ENCODE measurements around the gene OR51B2.
"Not testable (repeated sequence)": the region's sequence is repeated elsewhere in the genome, so short reads cannot be mapped to it uniquely, and the experiment has no call there.

OR51B2 gene

DNA sequence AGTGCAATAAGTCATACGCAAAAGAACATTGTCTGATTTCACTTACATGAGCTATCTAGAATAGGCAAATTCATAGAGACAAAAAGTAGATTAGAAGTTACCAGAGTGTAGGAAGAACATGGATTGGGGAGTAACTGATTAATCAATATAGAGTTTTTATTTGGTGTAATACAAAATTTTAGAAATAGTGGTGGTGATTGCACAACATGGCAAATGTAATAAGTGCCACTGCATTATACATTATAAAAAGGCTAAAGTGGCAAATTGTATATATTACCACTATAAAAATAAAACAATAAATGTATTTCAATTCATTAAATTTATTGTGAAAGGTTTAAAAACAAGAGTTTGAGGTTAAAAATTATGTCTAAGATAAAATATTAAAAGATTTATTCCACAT is 13.7 kb downstream of the OR51B2 start:
- DNase-seq, result no peak

GRCh38 chr11:5307256-5308019 is 16.7 kb downstream of the OR51B2 start:
- no peak for DNase-seq

DNA sequence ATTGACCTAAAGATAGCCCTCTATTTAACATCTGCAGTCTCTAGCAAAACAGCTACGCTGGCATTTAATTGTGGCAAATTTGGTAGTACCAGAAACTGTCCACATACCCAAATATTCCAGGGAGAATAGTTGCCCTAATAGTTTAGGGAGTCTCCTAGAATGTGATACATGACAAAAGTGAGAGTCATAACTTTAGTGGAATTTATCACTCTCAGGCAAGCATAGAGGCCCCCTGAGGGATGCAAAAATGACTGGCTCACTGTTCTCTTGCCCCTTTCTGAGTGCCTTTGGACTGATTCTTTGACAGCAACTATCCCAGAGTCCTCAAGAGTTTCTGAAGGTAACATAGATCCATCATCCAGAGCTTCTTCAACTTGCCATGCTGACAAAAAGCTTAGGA is 20.1 kb downstream of the OR51B2 start:
- no peak for DNase-seq

DNA sequence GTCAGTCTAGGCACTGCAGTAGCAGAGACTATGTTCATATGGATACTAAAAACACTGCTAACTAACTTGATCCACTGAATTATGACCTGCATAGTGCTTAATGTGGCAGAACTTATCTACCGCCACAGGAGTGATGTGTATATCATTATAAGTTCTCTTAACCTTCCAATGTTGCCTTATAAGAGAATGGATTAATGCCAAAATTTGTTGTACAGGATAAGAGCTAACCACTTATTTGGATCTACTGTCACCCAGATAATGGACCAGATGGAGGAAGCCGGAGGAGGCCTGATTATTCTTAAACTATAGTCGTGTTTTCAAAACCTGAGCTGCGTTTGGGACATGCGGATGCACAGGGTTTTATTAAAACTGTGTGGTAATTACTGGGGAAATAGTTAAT is 20.5 kb downstream of the OR51B2 start:
- DNase-seq, result no peak

DNA sequence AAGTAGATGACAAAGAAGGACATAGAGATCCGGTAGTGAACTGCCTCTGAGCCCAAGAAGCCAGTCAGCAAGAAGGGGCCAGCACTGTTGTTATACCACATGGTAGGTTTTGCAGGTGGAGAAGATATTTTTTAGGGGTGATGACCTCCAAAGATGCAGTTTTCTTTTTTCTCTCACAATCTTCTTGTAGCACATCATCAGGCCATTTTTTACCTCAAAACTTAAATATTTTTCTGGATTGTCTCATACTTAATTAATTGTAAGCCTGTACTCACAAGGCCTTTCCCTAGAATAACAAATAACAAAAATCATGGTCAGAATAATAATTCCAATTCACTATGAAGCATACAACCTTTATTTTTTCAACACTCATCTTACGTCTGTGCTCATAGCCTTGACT is 22.3 kb downstream of the OR51B2 start, which contains the start of gene OR51B4:
OR51B4 (minus strand) TSS at position 101 of the 400 bp plus-strand sequence; CDS start at position 101, 0 bp downstream.
- no peak for DNase-seq

DNA sequence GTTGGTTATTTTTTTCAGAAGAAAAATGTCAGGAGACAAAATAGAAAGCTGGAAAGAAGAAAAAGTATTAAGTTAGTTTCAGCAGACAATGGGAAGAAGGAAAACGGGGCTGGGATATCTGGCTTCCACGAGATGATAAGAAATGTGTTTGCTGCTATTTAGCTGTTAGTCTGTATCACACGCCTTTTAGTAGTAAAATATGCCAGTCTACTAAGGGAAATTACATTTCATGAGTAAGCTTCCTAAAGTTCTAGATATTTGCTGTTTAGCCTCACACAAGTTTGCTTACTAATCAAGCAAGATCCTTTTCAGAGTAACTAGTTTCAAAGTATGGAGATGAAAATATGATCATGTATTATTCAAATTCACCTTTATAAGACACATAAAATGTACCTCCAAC is 23.8 kb downstream of the OR51B2 start:
- no peak for DNase-seq

- no peak for DNase-seq
Observed at GRCh38 chr11:5298451-5298850, 25.6 kb downstream of the OR51B2 start.

DNA sequence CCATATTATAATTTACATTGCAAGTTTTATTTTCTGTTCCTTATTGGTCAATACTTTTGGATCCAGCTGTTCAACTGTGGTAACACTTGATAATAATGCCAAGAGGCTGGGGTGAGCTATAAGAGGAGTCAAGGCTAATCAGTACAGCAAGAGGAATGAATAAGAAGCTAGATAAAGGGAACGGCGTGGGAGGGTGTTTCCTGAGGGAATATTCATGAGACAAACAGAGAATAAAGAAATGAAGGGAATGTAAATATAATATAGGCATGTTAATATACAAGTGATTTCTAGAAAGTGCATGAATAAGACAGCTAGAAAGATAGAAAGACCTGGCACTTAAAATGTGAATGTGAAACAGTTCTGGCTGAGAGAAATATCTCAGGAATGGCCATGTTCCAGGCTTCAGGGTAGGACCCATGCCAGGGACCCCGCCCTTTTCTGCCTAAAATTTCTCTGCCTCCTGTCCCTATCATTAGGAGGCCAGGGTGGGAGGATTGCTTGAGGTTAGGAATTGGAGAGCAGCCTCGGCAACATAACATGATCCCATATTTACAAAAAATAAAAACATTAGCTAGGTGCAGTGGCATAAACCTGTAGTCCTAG is 26.3 kb downstream of the OR51B2 start:
- DNase-seq, result no peak

DNA sequence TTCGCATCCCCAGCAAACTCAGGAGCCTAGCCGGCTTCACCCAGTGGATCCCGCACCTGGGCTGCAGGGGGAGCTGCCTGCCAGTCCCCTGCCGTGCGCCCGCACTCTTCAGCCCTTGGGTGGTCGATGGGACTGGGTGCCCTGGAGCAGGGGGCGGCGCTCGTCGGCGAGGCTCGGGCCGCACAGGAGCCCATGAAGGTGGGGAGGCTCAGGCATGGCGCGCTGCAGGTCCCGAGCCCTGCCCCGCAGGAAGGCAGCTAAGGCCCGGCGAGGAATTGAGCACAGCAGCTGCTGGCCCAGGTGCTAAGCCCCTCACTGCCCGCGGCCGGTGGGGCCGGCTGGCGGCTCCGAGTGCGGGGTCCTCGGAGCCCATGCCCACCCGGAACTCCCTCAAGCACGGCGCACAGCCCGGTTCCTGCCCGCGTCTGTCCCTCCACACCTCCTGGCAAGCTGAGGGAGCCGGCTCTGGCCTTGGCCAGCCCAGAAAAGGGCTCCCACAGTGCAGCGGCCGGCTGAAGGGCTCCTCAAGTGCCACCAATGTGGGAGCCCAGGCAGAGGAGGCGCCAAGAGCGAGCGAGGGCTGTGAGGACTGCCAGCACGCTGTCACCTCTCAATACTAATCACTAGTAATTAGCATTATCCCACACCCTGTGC is 29.6 kb downstream of the OR51B2 start:
- DNase-seq, result not testable (repeated sequence)

- no peak for DNase-seq
Observed at GRCh38 chr11:5293028-5293427, 31.1 kb downstream of the OR51B2 start.

DNA sequence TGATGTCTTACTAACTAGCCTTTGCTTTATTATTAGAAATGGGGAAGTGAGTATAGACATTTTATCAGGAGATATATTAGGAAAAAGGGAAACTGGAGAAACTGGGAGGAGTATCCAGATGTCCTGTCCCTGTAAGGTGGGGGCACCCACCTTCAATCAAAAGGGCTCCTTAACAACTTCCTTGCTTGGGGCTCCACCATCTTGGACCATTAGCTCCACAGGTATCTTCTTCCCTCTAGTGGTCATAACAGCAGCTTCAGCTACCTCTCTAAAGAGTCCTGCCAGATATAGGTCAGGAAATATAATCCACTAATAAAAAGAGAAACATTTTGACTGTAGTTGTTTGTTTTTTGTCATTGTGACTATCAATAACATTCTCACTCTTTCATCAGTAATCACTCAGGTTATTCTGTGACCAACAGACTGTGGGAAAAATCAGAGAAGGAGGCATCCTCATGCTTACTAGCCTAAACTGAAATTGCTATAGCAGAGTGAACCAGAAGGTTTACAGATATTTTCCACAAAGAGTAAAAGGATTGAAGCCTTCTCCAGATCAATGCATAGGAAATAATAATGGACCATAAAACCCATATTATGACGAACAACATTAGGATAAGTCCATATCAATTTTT is 32.8 kb downstream of the OR51B2 start:
- DNase-seq, result no peak

- DNase-seq, result no peak
Observed at GRCh38 chr11:5290106-5290505, 34.0 kb downstream of the OR51B2 start.

DNA sequence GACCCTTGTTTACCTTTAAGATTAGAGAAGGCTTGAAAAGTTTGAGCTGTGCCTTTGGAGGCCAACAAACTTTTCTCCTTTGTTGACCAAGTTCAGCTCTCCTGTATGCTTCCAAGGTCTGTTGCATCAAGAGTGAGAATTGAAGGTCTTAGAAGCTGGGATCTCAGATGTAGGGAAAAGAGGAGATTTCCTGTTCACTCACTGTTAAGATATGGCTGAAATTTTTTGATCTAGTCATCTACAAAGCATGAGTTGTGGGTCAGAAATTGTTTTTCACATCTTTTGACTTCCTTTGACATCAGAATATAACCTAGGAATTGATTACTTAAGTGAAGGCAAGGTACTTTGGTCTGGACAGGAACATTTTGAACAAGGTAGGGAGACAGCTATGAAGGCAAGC is 34.4 kb downstream of the OR51B2 start:
- DNase-seq, result no peak

GRCh38 chr11:5288906-5289550 is 35.1 kb downstream of the OR51B2 start:
- no peak for DNase-seq

DNA sequence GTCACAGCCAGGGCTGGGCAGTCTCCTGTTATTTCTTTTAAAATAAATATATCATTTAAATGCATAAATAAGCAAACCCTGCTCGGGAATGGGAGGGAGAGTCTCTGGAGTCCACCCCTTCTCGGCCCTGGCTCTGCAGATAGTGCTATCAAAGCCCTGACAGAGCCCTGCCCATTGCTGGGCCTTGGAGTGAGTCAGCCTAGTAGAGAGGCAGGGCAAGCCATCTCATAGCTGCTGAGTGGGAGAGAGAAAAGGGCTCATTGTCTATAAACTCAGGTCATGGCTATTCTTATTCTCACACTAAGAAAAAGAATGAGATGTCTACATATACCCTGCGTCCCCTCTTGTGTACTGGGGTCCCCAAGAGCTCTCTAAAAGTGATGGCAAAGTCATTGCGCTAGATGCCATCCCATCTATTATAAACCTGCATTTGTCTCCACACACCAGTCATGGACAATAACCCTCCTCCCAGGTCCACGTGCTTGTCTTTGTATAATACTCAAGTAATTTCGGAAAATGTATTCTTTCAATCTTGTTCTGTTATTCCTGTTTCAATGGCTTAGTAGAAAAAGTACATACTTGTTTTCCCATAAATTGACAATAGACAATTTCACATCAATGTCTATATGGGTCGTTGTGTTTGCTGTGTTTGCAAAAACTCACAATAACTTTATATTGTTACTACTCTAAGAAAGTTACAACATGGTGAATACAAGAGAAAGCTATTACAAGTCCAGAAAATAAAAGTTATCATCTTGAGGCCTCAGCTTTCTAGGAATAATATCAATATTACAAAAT is 35.8 kb downstream of the OR51B2 start:
- no peak for DNase-seq

GRCh38 chr11:5286901-5287300 is 37.2 kb downstream of the OR51B2 start:
- DNase-seq, result no peak

GRCh38 chr11:5286351-5286750 is 37.7 kb downstream of the OR51B2 start:
- no peak for DNase-seq

DNA sequence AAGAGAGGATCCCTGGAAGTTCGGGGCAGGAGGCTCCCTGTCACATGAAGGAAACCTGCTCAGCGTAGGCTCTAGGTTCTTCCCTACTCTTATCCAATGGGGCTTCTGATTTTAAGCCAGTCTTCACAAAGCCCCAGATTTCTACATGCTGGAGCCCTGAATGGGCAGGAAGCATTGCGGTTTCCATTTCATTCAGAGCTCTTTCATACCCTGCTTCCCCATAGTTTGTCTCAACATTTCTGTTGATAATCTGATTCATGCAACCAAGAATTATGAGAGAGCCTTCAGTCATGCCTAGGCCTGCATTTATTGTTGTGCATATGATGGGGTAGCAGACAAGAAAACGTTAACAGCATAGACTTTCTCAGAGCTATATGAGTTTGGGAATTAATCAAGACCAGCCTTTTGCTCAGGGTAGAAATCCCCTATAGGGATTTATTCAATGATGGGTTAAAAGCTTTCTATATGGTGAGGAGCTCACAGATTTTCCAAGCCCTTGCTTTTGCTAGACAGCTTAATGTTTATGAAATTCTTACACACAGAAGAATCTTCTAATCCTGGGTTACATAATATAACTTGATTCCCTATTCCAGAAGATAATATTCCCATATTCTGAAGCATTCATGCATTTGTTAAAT is 38.3 kb downstream of the OR51B2 start:
- DNase-seq, result no peak

DNA sequence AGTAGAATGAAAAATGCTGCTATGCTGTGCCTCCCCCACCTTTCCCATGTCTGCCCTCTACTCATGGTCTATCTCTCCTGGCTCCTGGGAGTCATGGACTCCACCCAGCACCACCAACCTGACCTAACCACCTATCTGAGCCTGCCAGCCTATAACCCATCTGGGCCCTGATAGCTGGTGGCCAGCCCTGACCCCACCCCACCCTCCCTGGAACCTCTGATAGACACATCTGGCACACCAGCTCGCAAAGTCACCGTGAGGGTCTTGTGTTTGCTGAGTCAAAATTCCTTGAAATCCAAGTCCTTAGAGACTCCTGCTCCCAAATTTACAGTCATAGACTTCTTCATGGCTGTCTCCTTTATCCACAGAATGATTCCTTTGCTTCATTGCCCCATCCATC is 39.5 kb downstream of the OR51B2 start:
- no peak for DNase-seq

- DNase-seq, result no peak
Observed at GRCh38 chr11:5283882-5284281, 40.2 kb downstream of the OR51B2 start.

- DNase-seq, result no peak
Observed at GRCh38 chr11:5283086-5283485, 41.0 kb downstream of the OR51B2 start.

GRCh38 chr11:5282628-5283027 is 41.5 kb downstream of the OR51B2 start:
- no peak for DNase-seq
